ENCODE results near the gene COTL1. TPM values are rescaled to one million over a fixed set of nuclear protein-coding genes. Genes with fewer than 3 reads are reported as not detected.

Gene COTL1
- total and polyA plus RNA-seq, 9 of the 15 experiments (the other 6 are each of a cell fraction or from before 2014, with no cell fraction given), result 27.7 to 185 (median 72.5) TPM

- no peak for DNase-seq (ENCODE audit: extremely low read depth in 1 of 4, low spot score in 3 of 4)
- Histone ChIP-seq H3K9me3 (replicated peaks; ENCODE audit: control insufficient read depth, insufficient read depth, low read depth, low read length) (no peaks in the 10 kb centered on the region), H3K27ac (ENCODE audit: extremely low read depth, low read depth, low read length) (no peak overlapping the region), H3K4me2 (ENCODE audit: insufficient read depth, low read length) (no peak overlapping the region), H3K9ac (ENCODE audit: insufficient read depth in 1 of 2, low read depth in 2 of 2, low read length in 2 of 2) (no peak overlapping the region; a peak in 1 of 4 replicates), H3K4me3 (no peak overlapping the region), H3K36me3 (ENCODE audit: control insufficient read depth, insufficient read depth, low read length) (peaks cover 13% of the 10 kb centered on the region; the same call in 1 of the 3 replicates), H3K4me1 (replicated peaks in 1 of 2; ENCODE audit: control insufficient read depth in 2 of 2, insufficient read depth in 2 of 2, low read length in 2 of 2) (peaks cover 0 to 4% of the 10 kb centered on the region in 2 experiments; a peak in 3 of 5 replicates), H3K9me1 (ENCODE audit: control insufficient read depth, insufficient read depth, low read length) (no peaks in the 10 kb centered on the region), H3K27me3 (ENCODE audit: control insufficient read depth in 2 of 2, insufficient read depth in 2 of 2, low read length in 2 of 2) (peaks cover 0 to 5% of the 10 kb centered on the region in 2 experiments; a peak in 1 of 5 replicates), H4K20me1 (replicated peaks; ENCODE audit: control insufficient read depth, insufficient read depth, low read length) (no peaks in the 10 kb centered on the region), H3K79me2 (ENCODE audit: control insufficient read depth, insufficient read depth, low read length) (no peaks in the 10 kb centered on the region), H2AFZ (ENCODE audit: low read depth, low read length) (no peak overlapping the region)
- 59% methylated on average over 13 of the region's 13 CpGs for WGBS (ENCODE audit: insufficient coverage, low coverage, missing lambda C conversion rate)
- ATAC-seq, result peak; percentile 12; the same call in 1 of the 3 replicates
- intact Hi-C loops (cut with micrococcal nuclease), result no loop called here
- ChIA-PET POLR2A (interaction anchor here (0.8 to 1.6 kb wide), 6 partner anchors 12 to 256 kb away, joined by 3 to 9 read pairs (median 3); partner anchors contain the start of genes COTL1 and CRISPLD2), CTCF (ENCODE audit: low intra/inter-chr PET ratio) (no interaction called here)
- no TSS peak for BruUV-seq (replicated peaks)
- in situ Hi-C loops (cut with MboI), result no loop called here
- TF ChIP-seq SMAD2 (IDR thresholded peaks at IDR 0.05; ENCODE audit: low read depth, low read length), result no peak
- no peak for TF ChIP-seq SMARCB1 (IDR thresholded peaks at IDR 0.05; ENCODE audit: insufficient read length, low read depth)
- no peak for TF ChIP-seq CBFA2T2 (conservative IDR thresholded peaks at IDR 0.05)
- TF ChIP-seq ZNF780A (CRISPR knock-in tag; IDR thresholded peaks at IDR 0.05), result no peak
- TF ChIP-seq FOXK1 (CRISPR knock-in tag; IDR thresholded peaks at IDR 0.05; ENCODE audit: borderline replicate concordance), result no peak
- no peak for TF ChIP-seq KLF13 (tag; IDR thresholded peaks at IDR 0.05; ENCODE audit: borderline replicate concordance, low read depth)
- TF ChIP-seq CHCHD3 (CRISPR knock-in tag; IDR thresholded peaks at IDR 0.05), result no peak
- no peak for TF ChIP-seq ZNF232 (CRISPR knock-in tag; IDR thresholded peaks at IDR 0.05)
- no peak for TF ChIP-seq KLF6 (CRISPR knock-in tag; IDR thresholded peaks at IDR 0.05; ENCODE audit: borderline replicate concordance)
- no peak for TF ChIP-seq CBX2 (IDR thresholded peaks at IDR 0.05; ENCODE audit: insufficient read depth, low read length, poor library complexity, severe bottlenecking)
- no peak for TF ChIP-seq ZNF764 (CRISPR knock-in tag; IDR thresholded peaks at IDR 0.05; ENCODE audit: low read depth)
- no peak for TF ChIP-seq NCOA1 (IDR thresholded peaks at IDR 0.05; ENCODE audit: low read depth)
- TF ChIP-seq ID3 (CRISPR knock-in tag; IDR thresholded peaks at IDR 0.05), result no peak
- TF ChIP-seq ID3 (tag; IDR thresholded peaks at IDR 0.05), result no peak
- FAIRE-seq, result no peak
Measured at GRCh38 chr16:84563786-84564420, 54.0 kb downstream of the COTL1 start.

Measured in K562 (cell line).